Activated CD4-positive, CD25-positive, alpha-beta regulatory T cell (primary cell): ENCODE measurements around the gene STARD13.

Experiments used
- DNase-seq, 4 experiments: peaks; one replicate each; lab custom pipeline; 2025; lab: John Stamatoyannopoulos, UW

Gene STARD13

GRCh38 chr13:33275916-33276315, 9.6 kb downstream of the STARD13 start:
- DNase-seq = no peak

- DNase-seq = no peak
Measured at GRCh38 chr13:33274264-33274663, 11.3 kb downstream of the STARD13 start.

- DNase-seq = no peak
Measured at GRCh38 chr13:33272531-33273124, 12.9 kb downstream of the STARD13 start.

GRCh38 chr13:33271759-33272158, 13.8 kb downstream of the STARD13 start:
- no peak for DNase-seq

GRCh38 chr13:33270895-33271538, 14.5 kb downstream of the STARD13 start:
- DNase-seq = no peak

- no peak for DNase-seq
Measured at GRCh38 chr13:33265607-33266006, 19.9 kb downstream of the STARD13 start.

- DNase-seq = no peak
Measured at GRCh38 chr13:33265133-33265532, 20.4 kb downstream of the STARD13 start.

GRCh38 chr13:33264620-33264978, 21.0 kb downstream of the STARD13 start:
- no peak for DNase-seq

- DNase-seq = no peak
Measured at GRCh38 chr13:33263976-33264619, 21.5 kb downstream of the STARD13 start.

- no peak for DNase-seq
Measured at GRCh38 chr13:33263484-33263883, 22.1 kb downstream of the STARD13 start.

GRCh38 chr13:33262997-33263396, 22.6 kb downstream of the STARD13 start:
- DNase-seq = no peak

GRCh38 chr13:33262594-33262993, 23.0 kb downstream of the STARD13 start:
- DNase-seq = no peak

GRCh38 chr13:33262062-33262487, 23.5 kb downstream of the STARD13 start:
- no peak for DNase-seq

GRCh38 chr13:33261387-33262061, 24.0 kb downstream of the STARD13 start:
- no peak for DNase-seq

GRCh38 chr13:33260168-33261098, 25.1 kb downstream of the STARD13 start:
- no peak for DNase-seq

- no peak for DNase-seq
Measured at GRCh38 chr13:33259296-33259695, 26.3 kb downstream of the STARD13 start.

GRCh38 chr13:33258808-33259193, 26.8 kb downstream of the STARD13 start:
- DNase-seq = no peak

- no peak for DNase-seq
Measured at GRCh38 chr13:33257841-33258807, 27.4 kb downstream of the STARD13 start.

- no peak for DNase-seq
Measured at GRCh38 chr13:33256148-33256840, 29.3 kb downstream of the STARD13 start.

GRCh38 chr13:33252135-33252534, 33.4 kb downstream of the STARD13 start:
- DNase-seq = no peak
